ENCODE measurements around the gene XRCC4.

- TF ChIP-seq CTCF (IDR thresholded peaks at IDR 0.05): no peak
- TF ChIP-seq POLR2A (IDR thresholded peaks at IDR 0.05): no peak
These were observed 29.1 kb upstream of the XRCC4 start for GRCh38 chr5:83048277-83048676.
